Transverse colon (tissue), 4 donors: ENCODE data around the gene NFIA.

Experiments used
- EP300 ChIP-seq: sonication (generic); formaldehyde crosslinking; IDR thresholded peaks from one replicate; pipeline ENCODE4 v1.6.1; 2017; ENCODE audit warnings: antibody characterized with exemption, low read depth
- POLR2A ChIP-seq: fragments of 450-650 bp; IDR thresholded peaks from one replicate; pipeline ENCODE4 v1.6.1; 2016; ENCODE audit warnings: antibody characterized with exemption, mild to moderate bottlenecking, moderate library complexity
- POLR2AphosphoS5 ChIP-seq, 3 donors: sonication (generic); formaldehyde crosslinking; IDR thresholded peaks; one replicate each; pipeline ENCODE4 v1.6.1; 2016; ENCODE audit warnings: antibody characterized with exemption in 3 of 3
- TF ChIP-seq, protein P1 (sequence below), 5 experiments: fragments of 200-600 bp in 3 of 5; fragments of 450-650 bp in 2 of 5; sonication (generic) in 3 of 5; IDR thresholded peaks; 1 replicate in 2 of 5; 2 replicates in 3 of 5; pipeline ENCODE4 v1.5.1; 2016 to 2017; ENCODE audit warnings: antibody characterized with exemption in 5 of 5, inconsistent platforms in 3 of 5, mild to moderate bottlenecking in 2 of 5, moderate library complexity in 1 of 5

DNA sequence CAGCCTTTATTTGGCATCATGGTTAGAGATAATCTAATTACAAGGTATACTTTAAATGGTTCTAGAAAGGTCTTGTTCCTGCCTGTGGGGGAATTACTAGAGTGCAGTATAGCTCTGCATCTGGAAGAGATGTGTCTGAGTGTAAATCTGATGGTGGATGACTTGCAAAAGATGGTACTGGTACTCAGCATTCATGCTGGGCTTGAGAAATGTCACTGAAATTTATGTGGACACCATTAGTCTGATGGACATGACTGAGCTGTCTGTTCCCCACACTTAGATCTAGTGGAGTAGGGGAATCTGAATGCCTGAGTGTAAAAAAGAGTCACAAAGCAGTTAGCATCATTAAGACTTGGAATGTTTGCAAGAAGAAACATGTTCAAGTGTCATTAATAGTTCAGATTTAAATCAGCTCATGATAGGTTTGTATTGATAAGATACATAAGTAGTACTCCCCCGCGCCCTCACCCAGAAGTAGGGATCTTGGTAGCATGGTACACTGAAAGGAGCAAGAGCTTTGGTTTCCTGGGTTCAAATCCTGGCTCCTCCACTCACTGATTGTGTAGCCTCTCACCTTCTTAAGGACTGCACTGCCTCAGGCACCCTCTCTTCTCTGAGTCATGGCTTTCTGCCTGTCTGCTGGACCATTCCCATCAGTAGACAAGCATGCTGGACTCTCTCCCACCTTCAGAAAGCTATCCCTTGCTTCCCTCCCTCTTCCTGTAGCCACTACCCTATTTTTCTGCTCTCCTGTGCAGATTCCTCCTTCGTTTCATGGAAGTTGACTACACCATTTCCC lies 292.9 kb downstream of the NFIA start:
- TF ChIP-seq POLR2A, result no peak
- TF ChIP-seq, protein P1, sequence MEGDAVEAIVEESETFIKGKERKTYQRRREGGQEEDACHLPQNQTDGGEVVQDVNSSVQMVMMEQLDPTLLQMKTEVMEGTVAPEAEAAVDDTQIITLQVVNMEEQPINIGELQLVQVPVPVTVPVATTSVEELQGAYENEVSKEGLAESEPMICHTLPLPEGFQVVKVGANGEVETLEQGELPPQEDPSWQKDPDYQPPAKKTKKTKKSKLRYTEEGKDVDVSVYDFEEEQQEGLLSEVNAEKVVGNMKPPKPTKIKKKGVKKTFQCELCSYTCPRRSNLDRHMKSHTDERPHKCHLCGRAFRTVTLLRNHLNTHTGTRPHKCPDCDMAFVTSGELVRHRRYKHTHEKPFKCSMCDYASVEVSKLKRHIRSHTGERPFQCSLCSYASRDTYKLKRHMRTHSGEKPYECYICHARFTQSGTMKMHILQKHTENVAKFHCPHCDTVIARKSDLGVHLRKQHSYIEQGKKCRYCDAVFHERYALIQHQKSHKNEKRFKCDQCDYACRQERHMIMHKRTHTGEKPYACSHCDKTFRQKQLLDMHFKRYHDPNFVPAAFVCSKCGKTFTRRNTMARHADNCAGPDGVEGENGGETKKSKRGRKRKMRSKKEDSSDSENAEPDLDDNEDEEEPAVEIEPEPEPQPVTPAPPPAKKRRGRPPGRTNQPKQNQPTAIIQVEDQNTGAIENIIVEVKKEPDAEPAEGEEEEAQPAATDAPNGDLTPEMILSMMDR (IDR thresholded peaks at IDR 0.05), result no peak
- TF ChIP-seq POLR2AphosphoS5 (IDR thresholded peaks at IDR 0.05), result no peak
- no peak for TF ChIP-seq EP300
